ENCODE measurements around the gene EPS8L2.

- no peak for TF ChIP-seq CTCF (IDR thresholded peaks at IDR 0.05)
- no peak for TF ChIP-seq POLR2A (IDR thresholded peaks at IDR 0.05)
These were observed at the start of gene EPS8L2 for GRCh38 chr11:705646-706438.

All from suprapubic skin (tissue), 3 donors.